Stomach smooth muscle (tissue), 2 donors: ENCODE data around the gene ZNF202.

Experiments used
- H3K27ac ChIP-seq: one replicate; pipeline ENCODE4 v1.7.0; 2013; ENCODE audit warnings: mild to moderate bottlenecking, low read length, inconsistent platforms
- H3K27me3 ChIP-seq, 2 donors: one replicate each; pipeline ENCODE4 v1.7.0; 2013; ENCODE audit warnings: low read length in 2 of 2; ENCODE audit not compliant: insufficient read depth in 2 of 2, control insufficient read depth in 1 of 2
- H3K36me3 ChIP-seq, 2 donors: one replicate each; pipeline ENCODE4 v1.7.0; 2013; ENCODE audit warnings: low read length in 2 of 2; ENCODE audit not compliant: control insufficient read depth in 2 of 2, insufficient read depth in 2 of 2
- H3K4me1 ChIP-seq: one replicate; pipeline ENCODE4 v1.7.0; 2013; ENCODE audit warnings: low read length; ENCODE audit not compliant: control insufficient read depth, insufficient read depth
- H3K4me3 ChIP-seq, 2 donors: one replicate each; pipeline ENCODE4 v1.7.0; 2013; ENCODE audit warnings: low read length in 2 of 2
- H3K9ac ChIP-seq, 2 donors: one replicate each; pipeline ENCODE4 v1.7.0; 2013; ENCODE audit warnings: low read length in 2 of 2, mild to moderate bottlenecking in 1 of 2
- H3K9me3 ChIP-seq, 2 donors: one replicate each; pipeline ENCODE4 v1.7.0; 2013; ENCODE audit warnings: low read length in 2 of 2; ENCODE audit not compliant: control insufficient read depth in 2 of 2
- donor health status: healthy.
- donor health status: Pancreatic carcinoma.

ZNF202 gene

DNA sequence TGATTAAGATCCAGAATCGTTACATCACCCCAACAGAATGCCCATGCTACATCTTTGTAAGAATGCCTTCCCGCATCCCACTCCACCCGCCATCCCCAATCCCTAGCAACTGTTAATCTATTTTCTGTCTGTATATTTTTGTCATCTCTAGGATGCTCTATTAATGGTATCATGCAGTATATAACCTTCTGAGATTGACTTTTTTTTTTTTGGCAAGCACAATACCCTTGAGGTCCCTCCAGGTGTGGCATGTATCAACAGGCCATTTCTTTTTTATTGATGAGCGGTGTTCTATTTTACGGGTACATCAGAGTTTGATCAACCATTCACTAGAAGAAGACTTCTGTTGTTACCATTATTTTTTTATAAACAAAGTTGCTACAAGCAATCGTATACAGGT lies 56.9 kb downstream of the ZNF202 start:
- Histone ChIP-seq H3K9ac (no peak overlapping the region), H3K4me3 (no peak overlapping the region), H3K27me3 (no peaks in the 10 kb centered on the region), H3K4me1 (no peaks in the 10 kb centered on the region), H3K9me3 (no peaks in the 10 kb centered on the region), H3K36me3 (no peaks in the 10 kb centered on the region), H3K27ac (no peak overlapping the region)

- no peaks in the 10 kb centered on the region for H3K9me3 ChIP-seq
- no peak overlapping the region for H3K27ac ChIP-seq
- no peak overlapping the region for H3K9ac ChIP-seq
- no peaks in the 10 kb centered on the region for H3K27me3 ChIP-seq
- H3K36me3 ChIP-seq = no peaks in the 10 kb centered on the region
- H3K4me1 ChIP-seq = no peaks in the 10 kb centered on the region
- no peak overlapping the region for H3K4me3 ChIP-seq
Observed at GRCh38 chr11:123683428-123684170, 57.9 kb downstream of the ZNF202 start.

DNA sequence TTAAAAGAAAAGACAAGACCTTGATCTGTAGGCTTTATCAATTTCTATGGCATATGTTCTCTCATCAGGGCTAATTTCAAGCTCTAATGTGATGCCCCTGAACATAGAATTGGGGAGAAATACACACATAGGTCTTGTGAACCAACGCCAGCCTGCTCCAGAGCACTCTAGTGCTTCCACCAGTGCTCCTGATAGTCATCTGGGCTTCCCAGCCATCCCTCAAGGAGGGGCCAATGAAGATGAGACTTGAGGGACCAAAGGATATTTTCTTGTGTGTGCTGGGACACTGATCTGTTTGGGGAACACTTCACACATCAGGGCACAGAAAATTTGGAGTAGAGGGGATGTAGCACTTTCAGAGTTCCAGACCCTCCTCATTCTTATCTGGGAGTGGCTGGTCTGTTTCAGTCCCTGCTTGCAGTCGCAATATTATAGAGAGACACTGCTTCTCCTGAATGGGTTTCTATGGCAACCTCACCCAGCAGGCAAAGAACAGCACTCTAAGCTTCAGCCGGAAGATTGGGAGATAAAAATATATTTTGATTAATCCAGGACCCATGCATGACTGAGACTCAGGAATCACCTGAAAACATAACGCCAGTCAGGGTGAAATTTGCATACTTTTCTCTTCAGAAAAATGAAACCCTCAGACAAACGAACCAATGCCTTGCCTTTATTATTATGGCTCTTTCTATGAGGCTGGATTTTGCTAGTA lies 58.6 kb downstream of the ZNF202 start:
- H3K4me3 ChIP-seq = no peak overlapping the region
- H3K27ac ChIP-seq = no peak overlapping the region

GRCh38 chr11:123681030-123681429 lies 60.4 kb downstream of the ZNF202 start:
- Histone ChIP-seq H3K9ac (no peak overlapping the region), H3K27ac (no peak overlapping the region), H3K27me3 (no peaks in the 10 kb centered on the region), H3K9me3 (no peaks in the 10 kb centered on the region), H3K4me1 (no peaks in the 10 kb centered on the region), H3K36me3 (no peaks in the 10 kb centered on the region), H3K4me3 (no peak overlapping the region)

More for the DNA sequence above, 58.6 kb downstream of the ZNF202 start:
- H3K36me3 ChIP-seq = no peaks in the 10 kb centered on the region
- H3K9me3 ChIP-seq = no peaks in the 10 kb centered on the region
- H3K27me3 ChIP-seq = no peaks in the 10 kb centered on the region
- H3K4me1 ChIP-seq = no peaks in the 10 kb centered on the region
- no peak overlapping the region for H3K9ac ChIP-seq

GRCh38 chr11:123678246-123678645 lies 63.2 kb downstream of the ZNF202 start:
- Histone ChIP-seq H3K27ac (no peak overlapping the region), H3K9me3 (no peaks in the 10 kb centered on the region), H3K4me1 (no peaks in the 10 kb centered on the region), H3K9ac (no peak overlapping the region), H3K36me3 (no peaks in the 10 kb centered on the region), H3K4me3 (no peak overlapping the region), H3K27me3 (no peaks in the 10 kb centered on the region)

DNA sequence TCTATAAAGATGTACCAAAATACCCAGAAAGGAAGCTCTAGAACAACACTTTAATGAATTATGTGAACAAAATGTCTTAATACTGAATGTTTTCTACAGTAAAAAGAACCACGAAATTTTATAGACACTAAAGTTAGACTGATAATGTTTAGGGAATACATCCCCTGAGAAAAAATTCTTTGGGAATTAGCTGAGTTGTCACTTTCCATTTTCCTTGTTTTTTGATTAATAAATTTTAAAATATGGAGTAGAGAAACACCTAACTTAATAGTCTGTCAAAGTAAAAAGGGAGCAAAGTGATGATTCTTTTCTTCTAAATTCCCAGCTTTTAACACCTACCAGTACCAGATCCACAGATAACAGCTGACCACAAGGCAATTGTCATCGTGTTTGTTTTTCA lies 64.0 kb downstream of the ZNF202 start:
- no peaks in the 10 kb centered on the region for H3K9me3 ChIP-seq
- H3K9ac ChIP-seq = no peak overlapping the region
- H3K27ac ChIP-seq = no peak overlapping the region
- H3K4me3 ChIP-seq = no peak overlapping the region
- H3K27me3 ChIP-seq = no peaks in the 10 kb centered on the region
- H3K4me1 ChIP-seq = no peaks in the 10 kb centered on the region
- H3K36me3 ChIP-seq = no peaks in the 10 kb centered on the region

- Histone ChIP-seq H3K36me3 (no peaks in the 10 kb centered on the region), H3K9ac (no peak overlapping the region), H3K9me3 (no peaks in the 10 kb centered on the region), H3K4me3 (no peak overlapping the region), H3K4me1 (no peaks in the 10 kb centered on the region), H3K27ac (no peak overlapping the region), H3K27me3 (no peaks in the 10 kb centered on the region)
Observed at GRCh38 chr11:123674297-123674696, 67.2 kb downstream of the ZNF202 start.
